Measurements from ENCODE around the gene UCHL1. TPM values are rescaled to one million over a fixed set of nuclear protein-coding genes. Genes with fewer than 3 reads are reported as not detected.
A peak's percentile ranks its signal among the peaks of the same experiment; 100 is the strongest.

UCHL1 gene
- total RNA-seq, 4 donors from 2014 or later = 3.5 to 81.4 (median 46.4) TPM

- Histone ChIP-seq H3K4me3 (no peak overlapping the region), H3K9me3 (no peaks in the 10 kb centered on the region), H3K36me3 (no peaks in the 10 kb centered on the region), H3K27ac (no peak overlapping the region), H3K4me1 (no peaks in the 10 kb centered on the region), H3K27me3 (no peaks in the 10 kb centered on the region)
- intact Hi-C loops (cut with DNase I; ENCODE audit: low total_unique reads) = no loop called here
- TF ChIP-seq POLR2A (IDR thresholded peaks at IDR 0.05) = no peak
- TF ChIP-seq, protein P1, sequence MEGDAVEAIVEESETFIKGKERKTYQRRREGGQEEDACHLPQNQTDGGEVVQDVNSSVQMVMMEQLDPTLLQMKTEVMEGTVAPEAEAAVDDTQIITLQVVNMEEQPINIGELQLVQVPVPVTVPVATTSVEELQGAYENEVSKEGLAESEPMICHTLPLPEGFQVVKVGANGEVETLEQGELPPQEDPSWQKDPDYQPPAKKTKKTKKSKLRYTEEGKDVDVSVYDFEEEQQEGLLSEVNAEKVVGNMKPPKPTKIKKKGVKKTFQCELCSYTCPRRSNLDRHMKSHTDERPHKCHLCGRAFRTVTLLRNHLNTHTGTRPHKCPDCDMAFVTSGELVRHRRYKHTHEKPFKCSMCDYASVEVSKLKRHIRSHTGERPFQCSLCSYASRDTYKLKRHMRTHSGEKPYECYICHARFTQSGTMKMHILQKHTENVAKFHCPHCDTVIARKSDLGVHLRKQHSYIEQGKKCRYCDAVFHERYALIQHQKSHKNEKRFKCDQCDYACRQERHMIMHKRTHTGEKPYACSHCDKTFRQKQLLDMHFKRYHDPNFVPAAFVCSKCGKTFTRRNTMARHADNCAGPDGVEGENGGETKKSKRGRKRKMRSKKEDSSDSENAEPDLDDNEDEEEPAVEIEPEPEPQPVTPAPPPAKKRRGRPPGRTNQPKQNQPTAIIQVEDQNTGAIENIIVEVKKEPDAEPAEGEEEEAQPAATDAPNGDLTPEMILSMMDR (IDR thresholded peaks at IDR 0.05) = no peak
- DNase-seq = no peak
Observed at GRCh38 chr4:41236032-41236431, 20.7 kb upstream of the UCHL1 start.

DNA sequence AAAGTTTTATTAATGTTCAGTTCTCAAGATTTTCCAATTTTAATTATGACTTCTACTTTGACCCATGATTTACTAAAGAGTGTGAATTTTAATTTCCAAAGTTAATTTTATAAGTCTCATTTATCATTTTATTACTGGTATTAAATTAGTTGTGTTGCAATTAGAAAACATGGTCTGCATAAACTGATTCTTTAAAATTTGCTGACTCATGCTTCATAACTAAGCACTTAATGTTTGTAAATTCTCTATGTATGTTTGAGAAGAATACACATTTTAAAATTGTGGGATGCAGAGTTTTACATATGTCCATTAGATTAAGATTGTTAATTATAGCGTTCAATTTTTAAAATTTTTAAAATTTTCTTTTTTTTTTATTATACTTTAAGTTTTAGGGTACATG, 20.2 kb upstream of the UCHL1 start:
- H3K27me3 ChIP-seq = no peaks in the 10 kb centered on the region
- intact Hi-C loops (cut with DNase I; ENCODE audit: low total_unique reads) = no loop called here
- no peaks in the 10 kb centered on the region for H3K36me3 ChIP-seq
- no peaks in the 10 kb centered on the region for H3K4me1 ChIP-seq
- TF ChIP-seq, protein P1 (IDR thresholded peaks at IDR 0.05) = no peak
- no peak for TF ChIP-seq POLR2A (IDR thresholded peaks at IDR 0.05)
- H3K9me3 ChIP-seq = no peaks in the 10 kb centered on the region
- no peak for DNase-seq
- H3K27ac ChIP-seq = no peak overlapping the region
- no peak overlapping the region for H3K4me3 ChIP-seq

DNA sequence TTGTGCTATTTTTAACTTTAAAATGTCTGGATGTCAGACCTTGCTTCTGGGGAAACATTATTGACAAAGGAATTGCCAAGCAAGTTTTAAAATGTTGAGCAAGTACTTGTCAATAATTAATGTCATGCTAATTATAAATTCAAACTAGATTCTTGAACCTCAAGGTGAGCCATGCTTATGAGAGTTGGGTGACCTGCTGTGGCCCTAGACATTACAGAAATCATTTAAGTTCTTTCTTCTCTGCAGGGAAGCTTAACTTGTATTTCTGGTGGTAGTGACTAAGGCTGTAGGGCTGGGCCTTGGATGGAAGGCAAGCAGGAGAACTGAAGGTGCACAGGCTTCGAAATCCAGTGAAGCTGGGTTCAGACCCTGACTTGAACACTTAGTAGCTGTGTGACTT, 14.8 kb upstream of the UCHL1 start:
- no peak overlapping the region for H3K27ac ChIP-seq
- TF ChIP-seq POLR2A (IDR thresholded peaks at IDR 0.05) = no peak
- TF ChIP-seq, protein P1 (IDR thresholded peaks at IDR 0.05) = no peak
- peaks cover 0 to 5% of the 10 kb centered on the region in 2 donors for H3K27me3 ChIP-seq
- DNase-seq = no peak
- H3K4me3 ChIP-seq = no peak overlapping the region
- H3K4me1 ChIP-seq = no peaks in the 10 kb centered on the region
- no peaks in the 10 kb centered on the region for H3K36me3 ChIP-seq
- intact Hi-C loops (cut with DNase I; ENCODE audit: low total_unique reads) = no loop called here
- no peaks in the 10 kb centered on the region for H3K9me3 ChIP-seq

DNA sequence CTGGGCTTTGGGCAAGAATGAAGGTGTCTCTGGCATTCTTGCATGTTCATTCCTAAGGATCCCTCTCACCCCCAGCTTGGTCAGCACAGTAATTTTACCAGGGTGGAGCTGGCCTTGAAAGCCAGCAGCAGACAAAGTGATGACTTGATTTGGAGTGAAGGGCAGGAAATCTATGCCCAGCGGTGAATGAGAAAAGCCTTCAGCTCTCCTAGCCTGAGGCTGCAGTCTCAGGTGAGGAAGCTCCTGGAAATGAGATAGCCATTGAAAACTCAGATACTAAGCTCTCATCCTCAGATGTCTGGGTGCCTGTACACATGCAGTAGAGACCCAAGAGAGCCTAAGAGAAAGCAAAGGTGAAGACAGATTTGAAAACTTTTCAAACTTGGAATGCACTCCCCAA, 10.7 kb upstream of the UCHL1 start:
- intact Hi-C loops (cut with DNase I; ENCODE audit: low total_unique reads) = no loop called here
- no peak for DNase-seq
- Histone ChIP-seq H3K4me3 (no peak overlapping the region), H3K9me3 (no peaks in the 10 kb centered on the region), H3K27ac (no peak overlapping the region), H3K4me1 (no peaks in the 10 kb centered on the region), H3K27me3 (peaks cover 0 to 5% of the 10 kb centered on the region in 2 donors), H3K36me3 (no peaks in the 10 kb centered on the region)
- TF ChIP-seq POLR2A (IDR thresholded peaks at IDR 0.05) = no peak
- TF ChIP-seq, protein P1 (IDR thresholded peaks at IDR 0.05) = no peak

- Histone ChIP-seq H3K27ac (no peak overlapping the region), H3K27me3 (peaks cover 0 to 6% of the 10 kb centered on the region in 2 donors), H3K4me3 (peak overlapping the region; percentile 10 to 43), H3K9me3 (no peaks in the 10 kb centered on the region), H3K4me1 (peaks cover 0 to 9% of the 10 kb centered on the region in 2 donors), H3K36me3 (no peaks in the 10 kb centered on the region)
- no peak for DNase-seq
- intact Hi-C loops (cut with DNase I; ENCODE audit: low total_unique reads) = no loop called here
- TF ChIP-seq, protein P1 (IDR thresholded peaks at IDR 0.05) = no peak
- no peak for TF ChIP-seq POLR2A (IDR thresholded peaks at IDR 0.05)
Observed at GRCh38 chr4:41256131-41256739, 493 bp upstream of the UCHL1 start.

Measured in uterus (tissue), 4 donors.